Measurements from ENCODE around the gene ATG7.

ATG7 gene

DNA sequence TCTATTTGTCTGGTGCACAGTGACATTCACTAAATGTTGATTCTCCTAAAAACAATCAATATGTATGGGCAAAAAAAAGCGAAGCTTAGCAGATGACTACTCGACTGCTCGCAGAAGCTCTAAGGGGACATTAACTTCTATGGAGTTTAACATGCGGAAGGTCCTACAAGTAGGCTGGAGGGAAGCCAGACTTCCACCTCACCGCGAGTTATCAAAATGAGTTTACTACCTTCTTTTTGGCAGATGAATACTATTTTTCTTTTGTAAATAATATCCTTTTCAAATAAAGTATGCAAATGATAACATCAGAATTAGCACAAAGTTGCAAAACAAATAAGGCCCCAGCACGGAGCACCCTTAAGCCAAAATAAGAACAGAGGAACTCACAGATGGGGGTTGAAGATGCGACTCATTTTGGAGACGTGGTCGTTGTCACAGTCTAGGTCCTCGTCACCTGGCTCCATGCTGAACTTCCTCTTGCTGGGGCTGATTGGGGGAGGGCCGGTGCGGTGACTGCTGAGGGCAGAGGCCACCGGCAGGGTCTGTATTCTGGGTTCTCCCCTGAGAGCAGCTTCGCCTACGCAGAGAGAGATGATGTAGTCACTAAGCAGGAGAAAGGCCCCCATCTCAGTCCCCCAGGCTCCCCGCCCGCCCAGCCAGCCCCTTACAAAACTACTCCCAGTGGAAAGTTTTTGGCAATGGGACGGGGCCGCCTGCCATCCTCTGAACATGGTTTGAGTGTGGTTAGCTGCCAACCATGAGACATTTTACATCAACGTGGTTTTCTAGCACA is 329.4 kb downstream of the ATG7 start:
- no peak for ATAC-seq
- TF ChIP-seq CSDC2 (CRISPR knock-in tag; IDR thresholded peaks at IDR 0.05) (no peak), ZNF8 (CRISPR knock-in tag; IDR thresholded peaks at IDR 0.05) (no peak), PPARA (CRISPR knock-in tag; IDR thresholded peaks at IDR 0.05; ENCODE audit: borderline replicate concordance) (no peak), OSR1 (CRISPR knock-in tag; IDR thresholded peaks at IDR 0.05) (no peak), ZNF565 (CRISPR knock-in tag; conservative IDR thresholded peaks at IDR 0.05; ENCODE audit: low read depth) (no peak), RARB (CRISPR knock-in tag; IDR thresholded peaks at IDR 0.05) (no peak), PATZ1 (CRISPR knock-in tag; IDR thresholded peaks at IDR 0.05; ENCODE audit: borderline replicate concordance) (no peak), CSRNP3 (CRISPR knock-in tag; IDR thresholded peaks at IDR 0.05) (no peak), ZFP3 (CRISPR knock-in tag; IDR thresholded peaks at IDR 0.05) (no peak)
- TF ChIP-seq, protein P1, sequence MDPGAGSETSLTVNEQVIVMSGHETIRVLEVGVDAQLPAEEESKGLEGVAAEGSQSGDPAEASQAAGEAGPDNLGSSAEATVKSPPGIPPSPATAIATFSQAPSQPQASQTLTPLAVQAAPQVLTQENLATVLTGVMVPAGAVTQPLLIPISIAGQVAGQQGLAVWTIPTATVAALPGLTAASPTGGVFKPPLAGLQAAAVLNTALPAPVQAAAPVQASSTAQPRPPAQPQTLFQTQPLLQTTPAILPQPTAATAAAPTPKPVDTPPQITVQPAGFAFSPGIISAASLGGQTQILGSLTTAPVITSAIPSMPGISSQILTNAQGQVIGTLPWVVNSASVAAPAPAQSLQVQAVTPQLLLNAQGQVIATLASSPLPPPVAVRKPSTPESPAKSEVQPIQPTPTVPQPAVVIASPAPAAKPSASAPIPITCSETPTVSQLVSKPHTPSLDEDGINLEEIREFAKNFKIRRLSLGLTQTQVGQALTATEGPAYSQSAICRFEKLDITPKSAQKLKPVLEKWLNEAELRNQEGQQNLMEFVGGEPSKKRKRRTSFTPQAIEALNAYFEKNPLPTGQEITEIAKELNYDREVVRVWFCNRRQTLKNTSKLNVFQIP (CRISPR knock-in tag; IDR thresholded peaks at IDR 0.05; ENCODE audit: borderline replicate concordance, low read depth): no peak

GRCh38 chr3:11602239-11602840 is 330.1 kb downstream of the ATG7 start:
- no peak for TF ChIP-seq CREB5 (CRISPR knock-in tag; IDR thresholded peaks at IDR 0.05; ENCODE audit: low read depth)
- TF ChIP-seq PPARA (CRISPR knock-in tag; IDR thresholded peaks at IDR 0.05; ENCODE audit: borderline replicate concordance): no peak
- no peak for TF ChIP-seq TOX (CRISPR knock-in tag; IDR thresholded peaks at IDR 0.05; ENCODE audit: borderline replicate concordance)
- no peak for TF ChIP-seq ISL1 (CRISPR knock-in tag; IDR thresholded peaks at IDR 0.05)
- no peak for TF ChIP-seq ZFP30 (CRISPR knock-in tag; IDR thresholded peaks at IDR 0.05)
- TF ChIP-seq ZNF565 (CRISPR knock-in tag; conservative IDR thresholded peaks at IDR 0.05; ENCODE audit: low read depth): no peak
- TF ChIP-seq, protein P2, sequence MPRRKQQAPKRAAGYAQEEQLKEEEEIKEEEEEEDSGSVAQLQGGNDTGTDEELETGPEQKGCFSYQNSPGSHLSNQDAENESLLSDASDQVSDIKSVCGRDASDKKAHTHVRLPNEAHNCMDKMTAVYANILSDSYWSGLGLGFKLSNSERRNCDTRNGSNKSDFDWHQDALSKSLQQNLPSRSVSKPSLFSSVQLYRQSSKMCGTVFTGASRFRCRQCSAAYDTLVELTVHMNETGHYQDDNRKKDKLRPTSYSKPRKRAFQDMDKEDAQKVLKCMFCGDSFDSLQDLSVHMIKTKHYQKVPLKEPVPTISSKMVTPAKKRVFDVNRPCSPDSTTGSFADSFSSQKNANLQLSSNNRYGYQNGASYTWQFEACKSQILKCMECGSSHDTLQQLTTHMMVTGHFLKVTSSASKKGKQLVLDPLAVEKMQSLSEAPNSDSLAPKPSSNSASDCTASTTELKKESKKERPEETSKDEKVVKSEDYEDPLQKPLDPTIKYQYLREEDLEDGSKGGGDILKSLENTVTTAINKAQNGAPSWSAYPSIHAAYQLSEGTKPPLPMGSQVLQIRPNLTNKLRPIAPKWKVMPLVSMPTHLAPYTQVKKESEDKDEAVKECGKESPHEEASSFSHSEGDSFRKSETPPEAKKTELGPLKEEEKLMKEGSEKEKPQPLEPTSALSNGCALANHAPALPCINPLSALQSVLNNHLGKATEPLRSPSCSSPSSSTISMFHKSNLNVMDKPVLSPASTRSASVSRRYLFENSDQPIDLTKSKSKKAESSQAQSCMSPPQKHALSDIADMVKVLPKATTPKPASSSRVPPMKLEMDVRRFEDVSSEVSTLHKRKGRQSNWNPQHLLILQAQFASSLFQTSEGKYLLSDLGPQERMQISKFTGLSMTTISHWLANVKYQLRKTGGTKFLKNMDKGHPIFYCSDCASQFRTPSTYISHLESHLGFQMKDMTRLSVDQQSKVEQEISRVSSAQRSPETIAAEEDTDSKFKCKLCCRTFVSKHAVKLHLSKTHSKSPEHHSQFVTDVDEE (CRISPR knock-in tag; IDR thresholded peaks at IDR 0.05): no peak
- TF ChIP-seq RARB (CRISPR knock-in tag; IDR thresholded peaks at IDR 0.05): no peak
- no peak for TF ChIP-seq ZC3H10 (CRISPR knock-in tag; IDR thresholded peaks at IDR 0.05)
- no peak for TF ChIP-seq ZFP3 (CRISPR knock-in tag; IDR thresholded peaks at IDR 0.05)
- no peak for TF ChIP-seq PATZ1 (CRISPR knock-in tag; IDR thresholded peaks at IDR 0.05; ENCODE audit: borderline replicate concordance)
- no peak for TF ChIP-seq ZNF70 (CRISPR knock-in tag; IDR thresholded peaks at IDR 0.05)
- no peak for TF ChIP-seq BACH2 (CRISPR knock-in tag; IDR thresholded peaks at IDR 0.05; ENCODE audit: borderline replicate concordance)
- no peak for ATAC-seq
